SK-N-MC (cell line): ENCODE results near the gene AATF.

ENCODE experiments used
- EZH2 ChIP-seq: fragments of 200-600 bp; sonication (generic); IDR thresholded peaks from one replicate; pipeline ENCODE4 v1.6.1; 2017; ENCODE audit warnings: antibody characterized with exemption
- FOXP2 ChIP-seq: optimal IDR thresholded peaks from 2 replicates; pipeline ENCODE3; 2011; ENCODE audit warnings: mild to moderate bottlenecking, moderate library complexity; ENCODE audit not compliant: insufficient read depth; ENCODE audit errors: extremely low read length, control extremely low read depth
- POLR2AphosphoS5 ChIP-seq: IDR thresholded peaks from 2 replicates; pipeline ENCODE4 v1.6.1; 2012; ENCODE audit warnings: mild to moderate bottlenecking, low read depth, low read length, borderline replicate concordance

DNA sequence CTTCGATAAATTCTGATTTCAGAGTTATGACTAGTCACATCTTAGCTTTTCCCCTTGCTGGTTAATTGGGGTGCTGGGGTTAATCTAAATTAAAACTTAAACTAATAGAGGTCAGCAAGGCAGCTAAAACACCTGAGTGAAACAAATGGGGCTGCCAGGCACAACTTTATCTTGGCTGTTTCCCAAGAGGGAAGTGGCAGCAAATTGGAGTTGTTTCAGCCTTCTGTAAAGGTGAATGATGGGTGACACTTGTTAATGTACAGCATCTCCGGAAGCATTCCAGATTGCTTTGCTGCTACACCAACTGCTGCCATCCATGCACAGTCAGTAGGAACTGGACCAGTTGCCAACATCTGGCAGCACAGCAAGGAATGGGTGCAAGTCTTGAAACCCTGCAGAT is 43.9 kb downstream of the AATF start:
- TF ChIP-seq EZH2 (no peak), POLR2AphosphoS5 (no peak), FOXP2 (no peak)
